GM21367 (cell line): ENCODE measurements around the gene NPTX1.

Experiments
- ATAC-seq: cut with Tn5 transposase; IDR thresholded peaks from one replicate; pipeline ENCODE4 v1.9.1; 2021; ENCODE audit not compliant: unreplicated experiment

NPTX1 gene

GRCh38 chr17:80479246-80479566 is 2.8 kb upstream of the NPTX1 start:
- no peak for ATAC-seq

- ATAC-seq = no peak
Measured at GRCh38 chr17:80478487-80479245, 2.3 kb upstream of the NPTX1 start.

GRCh38 chr17:80477647-80478478 is 1.5 kb upstream of the NPTX1 start:
- ATAC-seq = no peak

- ATAC-seq = no peak
Measured at GRCh38 chr17:80476877-80477646, 655 bp upstream of the NPTX1 start.

- ATAC-seq = no peak
Measured at GRCh38 chr17:80474961-80475909, 1.2 kb downstream of the NPTX1 start.

GRCh38 chr17:80474231-80474960 is 2.0 kb downstream of the NPTX1 start:
- ATAC-seq = no peak

DNA sequence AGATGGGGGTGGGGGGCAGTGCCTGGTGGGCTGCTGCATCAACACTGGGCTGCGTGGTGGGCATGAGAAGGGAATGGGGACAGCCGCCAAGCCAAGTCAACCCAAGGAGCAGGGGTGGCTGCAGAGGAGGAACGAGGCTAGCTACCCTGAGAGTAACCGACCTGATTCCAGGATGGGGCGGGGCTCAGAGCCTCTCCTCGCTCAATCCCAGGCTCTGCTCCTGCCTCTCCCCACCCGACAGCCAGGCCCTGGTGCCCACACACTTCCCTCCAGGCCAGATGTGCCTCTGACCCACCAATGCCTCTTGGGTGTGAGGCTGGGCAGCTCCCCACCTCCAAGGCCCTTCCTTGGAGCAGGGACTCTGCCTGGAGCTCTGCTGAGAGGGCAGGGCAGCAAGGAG is 2.7 kb downstream of the NPTX1 start:
- ATAC-seq = no peak

- ATAC-seq = no peak
Measured at GRCh38 chr17:80472996-80473395, 3.4 kb downstream of the NPTX1 start.

DNA sequence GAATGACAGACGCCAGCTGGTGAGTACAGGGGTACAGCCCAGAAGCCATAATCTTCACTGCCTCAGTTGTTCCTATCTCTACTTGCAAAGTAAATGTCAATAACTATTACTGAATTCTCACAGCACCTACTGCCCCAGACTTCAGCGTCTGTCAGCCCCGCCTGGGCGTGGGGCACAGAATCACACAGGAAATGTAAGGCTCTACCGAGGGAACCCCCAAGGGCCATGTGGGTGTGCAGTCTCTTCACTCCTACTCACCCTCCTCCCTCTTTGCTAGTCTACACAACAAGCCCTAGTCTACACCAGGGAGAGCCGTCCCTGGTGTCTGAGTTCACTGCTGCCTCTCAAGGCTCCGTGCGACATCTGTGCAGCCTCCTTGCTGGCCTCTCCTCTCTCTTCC is 4.5 kb downstream of the NPTX1 start:
- ATAC-seq = no peak

DNA sequence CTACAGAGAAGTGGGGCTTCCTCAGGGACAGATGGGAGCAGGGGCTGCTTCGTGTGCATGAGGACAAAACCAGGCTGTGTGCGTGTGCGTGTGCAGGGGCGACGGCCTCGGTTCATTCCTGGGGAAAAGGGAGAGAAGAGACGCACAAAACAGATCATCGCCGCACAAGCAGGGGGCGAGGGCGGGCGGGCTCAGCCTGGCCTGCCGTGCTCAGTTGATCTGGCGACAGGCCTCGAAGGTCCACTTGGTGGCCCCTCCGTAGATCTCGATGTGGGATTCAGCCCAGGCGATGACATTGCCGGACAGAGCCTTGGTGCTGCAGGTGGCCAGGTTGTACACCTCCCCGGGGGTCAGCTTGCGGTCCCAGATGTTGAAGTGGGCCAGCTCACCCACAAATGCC is 5.8 kb downstream of the NPTX1 start:
- no peak for ATAC-seq

DNA sequence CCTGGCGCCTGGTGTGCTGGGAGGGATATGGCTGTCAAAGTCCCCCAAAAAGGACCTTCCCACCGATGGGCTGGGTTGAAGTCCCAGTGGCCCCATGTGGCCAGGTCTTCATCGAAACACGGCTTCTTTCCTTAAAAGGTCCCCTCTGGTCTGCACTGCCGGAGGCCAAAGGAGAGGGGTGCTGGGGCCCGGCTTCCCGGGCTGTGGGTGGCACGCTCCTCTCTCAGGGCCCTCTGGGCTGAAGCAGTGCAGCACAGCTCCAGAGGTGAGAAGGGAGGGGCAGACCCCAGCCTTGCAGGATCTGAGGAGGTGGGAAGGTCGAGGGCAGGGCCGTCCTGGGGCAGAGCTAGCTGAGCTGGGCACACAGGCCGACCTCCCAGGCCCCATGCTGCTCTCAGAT is 6.7 kb downstream of the NPTX1 start:
- no peak for ATAC-seq

- no peak for ATAC-seq
Measured at GRCh38 chr17:80468781-80469493, 7.5 kb downstream of the NPTX1 start.

DNA sequence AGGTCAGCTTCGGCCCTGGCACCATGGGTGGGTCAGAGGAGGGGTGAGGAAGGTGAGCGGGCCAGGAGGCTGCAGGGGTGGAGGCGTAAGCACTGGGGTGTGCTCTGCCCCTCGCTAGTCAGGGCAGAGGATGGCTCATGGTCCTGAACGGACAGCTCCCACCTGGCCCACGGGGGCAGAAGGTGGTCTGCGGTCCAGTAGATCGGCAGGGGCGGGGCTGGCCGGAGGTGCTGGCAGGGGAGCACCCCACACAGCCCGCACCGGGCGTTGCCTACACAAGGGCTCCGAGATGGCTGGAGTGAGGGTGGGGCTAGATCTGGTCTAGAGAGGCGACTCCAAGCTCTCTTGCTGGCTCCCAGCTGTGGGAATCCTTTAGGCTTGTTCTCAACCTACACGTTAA is 8.2 kb downstream of the NPTX1 start:
- ATAC-seq = no peak

DNA sequence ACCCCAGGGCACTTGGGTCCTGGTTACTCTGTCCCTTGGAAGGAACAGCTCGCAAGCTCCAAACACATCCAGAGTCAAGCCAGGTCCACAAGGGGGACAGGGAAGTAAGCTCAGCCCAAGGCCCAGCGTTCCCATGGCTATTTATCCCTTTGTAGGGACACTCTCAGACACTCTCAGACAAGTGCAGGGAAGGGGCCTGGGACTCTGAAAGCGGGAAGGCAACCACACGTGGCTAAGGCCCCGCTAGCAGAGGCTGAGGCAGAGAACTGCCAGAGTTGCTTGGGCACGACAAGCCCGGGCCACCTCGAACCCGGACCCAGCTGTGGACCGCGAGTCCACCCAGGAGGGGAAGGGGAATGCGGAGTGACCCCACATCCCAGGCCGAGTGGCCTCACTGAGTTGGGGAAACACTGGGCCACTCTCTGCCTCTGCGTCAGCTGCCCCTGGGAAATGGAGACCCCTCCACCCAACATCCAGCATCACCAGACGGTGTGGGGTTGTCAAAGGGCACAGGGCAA is 10.2 kb downstream of the NPTX1 start:
- ATAC-seq = no peak

DNA sequence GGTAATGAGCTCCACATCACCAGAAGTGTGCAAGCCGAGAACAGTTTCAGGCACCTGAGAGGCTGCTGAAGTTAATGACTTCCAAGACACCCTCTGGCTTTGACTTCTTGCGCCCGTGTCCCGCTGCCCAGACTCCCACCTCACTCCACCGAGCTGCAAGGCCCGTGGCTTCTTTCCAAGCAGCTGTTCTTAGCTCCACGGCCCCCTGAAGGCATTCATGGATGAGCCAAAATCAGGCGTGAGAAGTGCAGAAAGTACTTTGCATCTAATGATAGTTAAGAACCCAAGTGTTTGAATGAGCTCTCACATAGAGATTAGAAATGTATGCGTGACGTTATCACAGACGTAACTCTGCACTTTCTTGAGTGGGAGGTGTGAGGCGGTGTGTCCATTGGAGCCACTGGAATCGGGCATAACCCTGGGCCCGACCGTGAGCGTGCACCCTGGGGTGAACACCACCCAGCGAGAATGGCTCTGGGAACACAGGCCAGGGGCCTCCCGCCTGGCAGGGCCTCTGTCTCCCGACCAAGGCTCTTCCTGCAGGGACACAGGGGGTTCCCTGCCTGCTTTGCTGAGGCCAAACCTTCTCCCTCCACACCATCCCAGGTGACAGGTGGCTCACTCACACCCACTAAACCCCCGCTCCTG is 11.0 kb downstream of the NPTX1 start:
- no peak for ATAC-seq

DNA sequence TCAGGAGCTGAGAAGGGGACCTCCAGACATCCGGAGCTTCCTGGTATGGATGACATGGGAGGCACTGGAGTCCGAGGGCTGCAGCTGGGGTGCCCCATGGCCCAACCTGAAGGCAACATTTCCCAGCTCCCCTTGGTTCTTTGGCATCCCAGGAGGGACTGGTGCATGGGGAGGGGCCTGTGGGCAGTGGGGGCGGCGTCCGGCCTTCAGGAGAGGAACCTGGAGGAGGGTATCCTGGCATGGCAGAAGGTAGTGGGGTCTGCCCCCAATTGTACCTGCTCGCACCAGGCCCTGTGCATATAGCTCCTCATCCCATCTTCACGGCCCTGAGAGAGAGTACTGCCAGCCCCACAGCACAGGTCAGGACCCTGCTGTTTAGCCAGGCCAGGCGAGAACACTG is 11.9 kb downstream of the NPTX1 start:
- ATAC-seq = no peak

DNA sequence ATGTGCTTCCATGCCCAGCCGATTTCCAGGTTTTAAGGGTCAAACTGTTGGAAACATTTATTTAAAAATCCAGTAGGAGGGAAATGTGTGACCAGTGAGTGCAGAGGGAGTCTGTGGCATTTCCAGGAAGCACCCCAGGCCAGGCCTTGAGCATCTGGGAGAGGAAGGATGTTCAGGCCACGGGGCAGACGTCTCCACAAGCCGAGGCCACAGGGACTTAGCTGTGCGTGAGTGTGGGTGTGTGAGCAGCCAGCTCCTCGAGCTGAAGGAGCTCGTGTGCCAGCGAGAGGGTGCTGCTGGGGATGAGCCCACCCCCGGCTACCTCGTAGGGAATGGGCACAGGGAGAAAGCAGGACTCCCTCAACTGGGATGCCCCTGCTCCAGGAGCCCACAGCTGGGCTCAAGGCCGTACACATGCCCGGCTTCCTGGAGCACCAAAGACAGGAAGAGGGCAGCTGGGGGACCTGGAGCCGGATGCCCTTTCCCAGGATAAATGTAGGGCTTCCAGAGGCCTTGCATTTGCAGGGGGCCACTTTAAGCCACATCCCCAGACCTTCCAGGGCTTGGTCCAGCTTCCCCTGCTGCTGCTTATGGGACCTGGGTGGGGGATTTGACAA is 12.5 kb downstream of the NPTX1 start:
- ATAC-seq = no peak

DNA sequence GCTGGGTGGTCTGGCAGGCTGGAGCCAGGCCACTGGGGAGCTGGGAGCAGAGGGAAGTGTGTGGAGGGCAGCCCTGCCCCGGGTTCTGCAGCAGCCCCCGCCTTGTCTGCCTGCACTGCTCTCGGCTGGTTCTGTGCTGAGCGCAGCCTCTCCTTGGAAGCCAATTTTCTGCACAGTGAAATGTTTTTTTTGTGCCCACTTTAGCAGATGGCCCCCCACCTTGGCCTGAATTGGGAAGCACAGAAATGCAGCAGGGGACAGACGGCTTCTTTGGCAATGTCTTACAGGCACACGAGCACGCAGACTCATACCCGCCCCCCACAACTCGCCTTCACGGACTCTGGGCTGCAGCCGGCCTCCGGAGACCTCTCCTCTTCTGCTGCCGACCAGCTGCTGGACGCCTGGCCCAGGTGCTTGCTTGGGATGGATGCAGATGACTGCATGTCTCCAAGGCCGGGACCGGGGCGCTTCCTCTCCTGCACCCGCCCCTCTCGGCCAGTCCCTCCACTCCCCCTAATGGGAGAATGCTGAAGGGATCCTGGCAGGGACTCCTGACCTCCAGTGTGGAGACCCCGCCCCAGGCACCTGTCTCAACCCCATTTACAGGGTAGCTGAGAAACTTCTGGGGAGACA is 14.8 kb downstream of the NPTX1 start:
- ATAC-seq = no peak
